ENCODE data around the gene HM13.
"Not testable (repeated sequence)": the region's sequence is repeated elsewhere in the genome, so short reads cannot be mapped to it uniquely, and the experiment has no call there.

The HM13 gene, protein sequence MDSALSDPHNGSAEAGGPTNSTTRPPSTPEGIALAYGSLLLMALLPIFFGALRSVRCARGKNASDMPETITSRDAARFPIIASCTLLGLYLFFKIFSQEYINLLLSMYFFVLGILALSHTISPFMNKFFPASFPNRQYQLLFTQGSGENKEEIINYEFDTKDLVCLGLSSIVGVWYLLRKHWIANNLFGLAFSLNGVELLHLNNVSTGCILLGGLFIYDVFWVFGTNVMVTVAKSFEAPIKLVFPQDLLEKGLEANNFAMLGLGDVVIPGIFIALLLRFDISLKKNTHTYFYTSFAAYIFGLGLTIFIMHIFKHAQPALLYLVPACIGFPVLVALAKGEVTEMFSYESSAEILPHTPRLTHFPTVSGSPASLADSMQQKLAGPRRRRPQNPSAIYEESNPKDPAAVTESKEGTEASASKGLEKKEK

DNA sequence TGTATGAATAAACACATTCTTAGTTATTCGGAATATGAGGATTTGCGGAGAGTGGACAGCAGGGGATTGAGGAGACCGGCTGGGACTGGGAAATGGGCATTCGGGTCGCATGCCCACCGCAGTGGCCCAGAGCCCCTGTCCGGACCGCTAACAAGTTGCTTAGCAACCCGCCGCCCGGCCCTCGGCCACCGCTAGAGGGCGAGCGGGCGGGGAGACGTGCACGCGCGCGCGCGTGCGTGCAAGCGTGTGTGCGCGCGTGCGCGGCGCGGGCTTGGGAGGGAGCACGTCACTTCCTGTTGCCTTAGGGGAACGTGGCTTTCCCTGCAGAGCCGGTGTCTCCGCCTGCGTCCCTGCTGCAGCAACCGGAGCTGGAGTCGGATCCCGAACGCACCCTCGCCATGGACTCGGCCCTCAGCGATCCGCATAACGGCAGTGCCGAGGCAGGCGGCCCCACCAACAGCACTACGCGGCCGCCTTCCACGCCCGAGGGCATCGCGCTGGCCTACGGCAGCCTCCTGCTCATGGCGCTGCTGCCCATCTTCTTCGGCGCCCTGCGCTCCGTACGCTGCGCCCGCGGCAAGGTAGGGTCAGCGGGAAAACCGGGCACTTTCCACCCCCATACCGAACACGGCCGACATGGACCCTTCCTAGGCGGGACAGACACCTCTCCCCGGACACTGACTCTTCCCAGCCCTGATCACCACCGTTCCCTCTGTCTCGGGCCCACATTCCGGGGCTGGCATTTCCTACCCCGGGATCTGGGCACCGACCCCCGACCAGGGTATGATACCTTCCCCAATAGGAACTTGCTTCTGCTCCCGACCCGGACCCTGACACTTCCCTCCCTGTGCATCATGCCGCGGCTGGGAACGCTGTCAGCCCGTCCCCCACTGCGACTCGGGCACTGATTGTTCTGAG lies at the start of gene HM13:
HM13 (plus strand) TSS at position 289 of the 918 bp plus-strand sequence; CDS start at position 399, 110 bp downstream.
- DNase-seq (ENCODE audit: extremely low read depth in 1 of 2, low read depth in 1 of 2) = peak; percentile 62 to 84

DNA sequence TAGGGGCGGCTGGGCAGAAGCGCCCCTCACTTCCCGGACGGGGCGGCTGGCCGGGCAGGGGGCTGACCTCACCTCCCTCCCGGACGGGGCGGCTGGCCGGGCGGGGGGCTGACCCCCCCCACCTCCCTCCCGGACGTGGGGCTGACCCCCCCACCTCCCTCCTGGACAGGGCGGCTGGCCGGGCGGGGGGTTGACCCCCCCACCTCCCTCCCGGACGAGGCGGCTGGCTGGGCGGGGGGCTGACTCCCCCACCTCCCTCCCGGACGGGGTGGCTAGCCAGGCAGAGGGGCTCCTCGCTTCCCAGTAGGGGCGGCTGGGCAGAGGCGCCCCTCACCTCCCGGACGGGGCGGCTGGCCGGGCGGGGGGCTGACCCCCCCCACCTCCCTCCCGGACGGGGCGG lies 43.3 kb upstream of the HM13 start:
- DNase-seq (ENCODE audit: extremely low read depth in 1 of 2, low read depth in 1 of 2) = not testable (repeated sequence)

DNA sequence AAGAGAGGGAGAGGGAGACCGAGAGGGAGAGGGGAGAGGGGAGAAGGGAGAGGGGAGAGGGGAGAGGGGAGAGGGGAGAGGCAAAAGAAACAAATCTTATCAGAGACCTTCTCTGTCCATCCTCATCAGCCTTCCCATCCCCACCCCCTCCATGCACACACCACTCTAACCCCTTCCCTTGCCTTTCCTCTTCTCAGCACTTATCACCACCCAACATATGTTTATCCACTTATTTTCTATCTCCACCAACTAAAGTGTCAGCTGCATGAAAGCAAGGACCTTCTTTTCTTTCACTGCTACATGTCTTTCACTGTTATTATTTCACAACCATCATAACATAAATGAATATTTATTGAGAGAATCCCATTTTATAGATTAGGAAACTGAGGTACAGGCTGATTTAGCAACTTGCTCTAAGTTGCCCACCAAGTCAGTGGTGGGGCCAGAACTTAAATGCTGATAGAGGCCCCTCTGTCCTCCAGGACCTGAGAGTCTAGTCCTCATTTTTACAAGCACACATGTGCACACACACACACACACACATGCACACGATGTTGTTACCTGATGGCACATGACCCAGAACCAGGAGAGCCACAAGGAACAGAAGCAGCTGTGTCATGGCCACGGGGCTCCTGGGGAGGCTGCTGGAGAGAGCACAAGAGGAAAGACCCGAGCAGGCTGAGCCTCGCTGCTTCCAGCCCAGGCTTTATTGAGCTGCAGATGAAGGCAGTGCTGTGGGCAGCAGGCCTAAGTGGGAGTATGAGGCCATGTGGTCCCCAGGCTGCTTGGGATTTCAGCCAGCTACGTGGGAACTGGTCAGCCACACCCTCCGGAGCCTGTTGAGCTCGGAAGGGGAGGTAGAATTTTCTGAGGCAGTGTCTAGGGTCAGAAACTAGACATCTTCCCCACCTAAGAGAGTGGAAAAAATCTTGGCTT lies 41.6 kb upstream of the HM13 start:
- no peak for DNase-seq (ENCODE audit: extremely low read depth in 1 of 2, low read depth in 1 of 2)

DNA sequence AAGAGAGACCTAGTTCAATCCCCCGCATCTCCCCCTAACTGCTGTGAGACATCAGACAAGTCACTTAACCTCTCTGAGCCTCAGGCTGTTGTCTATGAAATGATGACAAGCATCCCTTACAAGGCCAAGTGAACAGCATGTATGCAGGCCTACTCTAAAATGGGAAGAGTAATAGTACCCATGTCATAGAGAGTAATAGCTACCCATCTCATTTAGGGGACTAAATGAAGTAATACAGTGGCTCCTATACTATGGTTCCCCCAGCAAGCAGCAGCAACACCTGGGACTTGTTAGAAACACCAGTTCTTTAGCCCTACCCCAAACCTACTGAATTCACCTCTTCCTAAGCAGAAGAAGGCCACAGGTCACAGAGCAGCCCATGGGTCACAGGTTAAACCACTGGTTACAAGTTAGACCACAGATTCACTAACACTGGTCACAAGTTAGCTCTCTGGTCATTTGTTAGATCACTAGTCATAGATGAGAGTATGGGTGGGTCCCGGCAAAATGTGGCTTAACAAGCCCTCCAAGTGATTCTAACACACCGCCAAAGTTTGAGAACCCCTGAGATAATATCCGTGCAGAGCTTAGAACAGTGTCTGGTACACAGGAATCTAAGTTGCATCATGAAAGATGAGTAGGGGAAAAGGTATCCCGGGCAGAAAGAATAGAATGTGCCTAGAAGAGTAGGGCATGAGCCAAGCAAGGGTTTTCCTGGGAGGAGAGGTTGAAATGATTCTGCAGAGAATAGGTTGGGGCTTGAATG lies 40.7 kb upstream of the HM13 start:
- no peak for DNase-seq (ENCODE audit: extremely low read depth in 1 of 2, low read depth in 1 of 2)

DNA sequence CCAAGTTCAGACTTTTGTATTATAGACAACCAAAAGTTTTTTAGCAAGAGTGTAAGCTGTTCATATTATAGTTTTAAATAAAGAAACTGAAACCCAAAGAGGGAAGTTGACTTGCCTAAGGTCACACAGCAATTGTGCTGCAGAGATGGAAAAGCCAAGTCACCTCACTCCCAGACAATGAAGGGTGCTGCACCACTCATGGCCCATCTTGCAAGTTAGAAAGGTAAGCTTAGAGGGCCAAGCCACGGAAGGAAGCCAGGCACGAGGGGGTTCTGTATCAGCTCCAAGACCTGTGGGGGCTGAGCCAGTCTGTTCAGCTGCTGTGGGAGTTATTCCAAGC lies 40.2 kb upstream of the HM13 start:
- DNase-seq (ENCODE audit: extremely low read depth in 1 of 2, low read depth in 1 of 2) = no peak

DNA sequence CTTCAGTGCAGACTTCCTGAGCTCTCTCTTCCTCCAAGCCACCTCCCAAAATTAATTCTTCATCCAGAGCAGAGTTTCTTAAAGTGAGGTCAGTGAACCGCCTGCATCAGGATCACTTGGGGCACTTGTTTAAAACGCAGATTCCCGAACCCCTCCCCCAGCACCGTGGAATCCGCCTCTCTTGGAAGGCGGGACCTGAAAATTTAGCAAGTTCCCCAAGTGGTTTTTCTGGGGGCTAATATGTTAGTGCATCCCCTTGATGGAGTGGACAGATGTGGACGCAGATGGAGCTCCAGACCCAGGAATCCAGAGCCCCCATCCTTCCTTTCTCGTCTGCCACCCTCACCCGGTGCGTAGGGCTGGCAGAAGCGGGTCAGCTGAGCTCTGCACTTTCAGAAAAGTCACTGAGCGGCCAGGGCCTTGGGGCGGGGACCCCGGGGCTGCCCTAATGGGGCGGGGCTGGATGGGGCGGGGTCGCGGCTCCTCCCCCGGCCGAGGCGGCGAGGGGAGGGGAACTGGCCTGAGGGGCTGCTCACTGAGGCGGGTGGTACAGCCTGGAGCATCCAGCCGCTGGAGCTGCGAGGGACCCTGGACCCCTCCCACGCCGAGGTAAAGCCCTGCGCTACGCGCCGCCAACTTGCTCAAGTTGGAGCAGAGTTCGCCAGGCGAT lies 39.3 kb upstream of the HM13 start, which contains the start of the genes DEFB124 and REM1:
DEFB124 (minus strand) TSS at position 370 of the 670 bp plus-strand sequence. CDS start 2,114 bp downstream, outside the sequence.
REM1 (plus strand) TSS at position 531 of the 670 bp plus-strand sequence. CDS start 1,158 bp downstream, outside the sequence.
- no peak for DNase-seq (ENCODE audit: extremely low read depth in 1 of 2, low read depth in 1 of 2)

DNA sequence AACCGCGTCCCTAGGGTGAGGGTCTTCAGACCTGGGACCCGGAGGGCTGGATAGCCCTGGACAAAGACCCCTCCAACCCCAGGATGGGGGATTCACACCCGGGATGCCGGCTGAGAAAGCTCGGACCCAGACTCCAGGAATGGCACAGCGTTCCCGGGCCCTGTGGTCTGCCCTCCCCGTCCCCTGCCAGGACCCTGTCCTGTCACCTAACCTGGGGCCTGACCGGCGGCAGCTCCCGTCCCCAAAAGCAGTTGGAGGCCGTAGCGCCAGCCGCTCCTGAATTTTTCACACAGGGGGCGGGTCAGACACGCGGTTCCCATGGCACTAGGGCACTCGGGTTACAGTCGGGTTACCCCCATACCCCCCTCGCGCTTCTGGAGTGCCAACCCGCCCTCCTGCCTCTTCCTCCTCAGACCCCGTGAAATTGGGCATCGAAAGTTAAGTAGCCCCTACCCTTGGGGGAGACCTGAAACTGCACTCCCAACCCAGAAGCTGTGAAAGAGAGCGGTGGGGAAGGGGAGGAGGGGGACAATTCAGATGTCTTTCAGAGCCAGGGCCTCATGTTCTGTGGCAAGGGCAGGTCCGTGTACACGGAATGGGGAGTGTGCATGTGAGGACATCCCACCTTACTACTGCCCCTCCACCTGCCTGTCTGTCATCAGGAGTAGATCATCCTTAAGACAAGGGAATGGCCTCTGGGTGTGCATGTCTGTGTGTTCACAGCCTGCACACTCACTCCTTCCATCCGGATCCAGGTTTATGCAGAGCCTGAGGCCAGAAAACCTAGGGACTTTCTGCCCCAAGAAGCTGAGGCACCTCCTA lies 38.6 kb upstream of the HM13 start:
- DNase-seq (ENCODE audit: extremely low read depth in 1 of 2, low read depth in 1 of 2) = no peak

DNA sequence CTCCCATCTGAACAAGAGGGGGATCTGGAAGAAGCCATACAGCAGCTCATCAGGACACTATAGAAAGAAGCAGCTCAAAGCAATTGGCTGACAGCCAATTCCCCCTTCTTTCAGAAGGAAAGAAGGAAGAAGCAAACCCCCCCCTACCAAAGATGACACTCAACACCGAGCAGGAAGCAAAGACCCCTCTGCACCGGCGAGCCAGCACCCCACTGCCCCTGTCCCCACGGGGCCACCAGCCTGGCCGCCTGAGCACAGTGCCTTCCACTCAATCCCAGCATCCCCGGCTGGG lies 38.0 kb upstream of the HM13 start:
- no peak for DNase-seq (ENCODE audit: extremely low read depth in 1 of 2, low read depth in 1 of 2)

DNA sequence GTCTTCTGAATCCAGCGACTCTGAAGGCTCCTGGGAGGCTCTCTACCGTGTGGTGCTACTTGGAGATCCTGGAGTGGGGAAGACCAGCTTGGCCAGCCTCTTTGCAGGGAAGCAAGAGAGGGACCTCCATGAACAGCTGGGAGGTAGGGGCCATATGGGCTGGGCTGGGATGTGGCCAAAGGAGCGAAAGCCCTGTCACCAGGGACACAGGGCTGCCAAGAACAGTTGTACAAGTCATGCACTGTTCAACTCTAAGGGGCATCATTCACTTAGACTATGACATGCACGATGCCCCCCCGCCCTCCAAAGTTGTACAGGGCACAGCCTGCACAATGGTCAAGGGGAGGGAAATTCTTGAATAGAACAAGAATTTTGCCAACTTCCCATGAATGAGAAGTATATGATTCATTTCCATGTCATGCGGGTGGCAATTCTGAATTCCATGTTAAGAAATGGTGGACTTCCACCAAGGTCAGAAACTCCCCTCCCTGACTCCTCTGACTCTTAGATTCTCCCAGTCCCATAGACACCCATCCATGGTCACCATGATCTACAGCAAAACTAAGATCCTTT lies 37.5 kb upstream of the HM13 start:
- DNase-seq (ENCODE audit: extremely low read depth in 1 of 2, low read depth in 1 of 2) = no peak

DNA sequence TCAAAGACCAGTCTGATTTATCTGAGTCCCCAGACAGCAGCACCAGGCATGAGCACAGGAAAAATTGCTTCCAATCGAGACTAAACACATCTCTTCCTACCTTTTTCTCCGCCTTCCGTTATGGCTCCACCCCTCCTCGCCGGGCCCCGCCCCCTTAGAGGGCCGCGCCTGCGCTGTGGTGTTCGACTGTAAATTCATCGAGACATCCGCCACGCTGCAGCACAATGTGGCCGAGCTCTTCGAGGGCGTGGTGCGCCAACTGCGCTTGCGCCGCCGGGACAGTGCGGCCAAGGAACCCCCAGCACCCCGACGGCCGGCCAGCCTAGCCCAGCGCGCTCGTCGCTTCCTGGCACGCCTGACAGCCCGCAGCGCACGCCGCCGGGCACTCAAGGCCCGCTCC lies 30.2 kb upstream of the HM13 start:
- no peak for DNase-seq (ENCODE audit: extremely low read depth in 1 of 2, low read depth in 1 of 2)

DNA sequence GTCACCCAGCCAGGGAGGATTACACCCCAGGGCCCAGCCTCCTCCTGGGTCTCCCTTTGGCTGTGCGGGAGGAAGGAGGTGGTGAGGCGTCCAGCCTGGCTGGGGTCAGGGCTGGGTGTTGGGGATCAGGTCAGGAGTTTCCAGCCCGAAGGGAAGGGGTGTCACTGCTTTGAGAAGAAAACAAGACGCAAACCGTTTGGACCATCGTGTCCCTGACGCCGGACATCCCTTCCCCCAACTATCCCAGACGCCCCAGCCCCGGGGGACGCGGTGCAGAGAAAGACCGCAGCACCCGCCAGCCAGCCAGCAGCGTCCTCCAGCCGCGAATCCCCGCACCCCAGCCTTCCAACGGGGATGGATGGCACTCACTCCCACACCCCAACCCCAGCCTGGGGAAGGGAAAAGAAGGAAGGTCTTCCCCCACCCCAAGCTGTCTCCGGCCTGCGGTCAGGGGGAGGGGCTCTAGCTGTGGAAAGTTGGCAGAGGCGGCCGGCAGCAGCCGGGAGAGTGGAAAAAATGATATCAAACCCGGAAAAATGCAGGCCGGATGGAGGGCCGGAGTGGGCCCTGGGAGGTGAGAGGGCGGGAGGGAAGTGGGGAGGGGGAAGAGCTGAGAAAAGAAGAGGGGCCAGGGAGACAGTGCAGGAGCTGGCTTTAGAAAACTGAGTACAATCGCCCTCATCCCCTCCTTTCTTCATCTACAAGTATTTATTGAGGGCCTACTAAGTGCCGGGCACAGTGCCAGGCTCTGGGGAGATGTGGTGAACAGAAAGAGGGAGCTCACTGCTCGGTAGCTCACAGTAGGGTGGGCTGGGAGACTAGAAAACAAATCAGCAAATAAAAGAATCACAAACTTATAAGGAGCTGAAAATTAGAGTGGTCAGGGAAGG lies 28.5 kb upstream of the HM13 start:
- DNase-seq (ENCODE audit: extremely low read depth in 1 of 2, low read depth in 1 of 2) = no peak

DNA sequence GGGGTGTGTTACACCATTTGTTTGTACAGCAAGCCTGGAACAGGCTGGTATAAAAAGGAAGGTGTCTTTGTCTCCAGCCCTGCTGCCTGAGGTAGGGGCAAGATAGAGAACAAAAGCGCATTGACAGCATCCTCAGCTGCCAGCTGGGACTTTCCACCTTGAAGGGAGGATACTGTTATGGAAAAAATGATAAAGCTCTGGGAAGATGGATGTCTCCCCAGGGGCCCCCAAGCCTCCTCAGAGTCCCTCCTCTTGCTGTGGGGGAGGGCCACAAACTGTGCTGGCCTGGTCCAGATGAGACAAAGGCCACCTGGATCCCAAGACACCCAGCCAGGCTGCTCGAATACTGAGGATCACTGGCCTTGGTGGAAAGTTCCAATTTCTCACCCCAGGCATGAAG lies 26.1 kb upstream of the HM13 start:
- no peak for DNase-seq (ENCODE audit: extremely low read depth in 1 of 2, low read depth in 1 of 2)

DNA sequence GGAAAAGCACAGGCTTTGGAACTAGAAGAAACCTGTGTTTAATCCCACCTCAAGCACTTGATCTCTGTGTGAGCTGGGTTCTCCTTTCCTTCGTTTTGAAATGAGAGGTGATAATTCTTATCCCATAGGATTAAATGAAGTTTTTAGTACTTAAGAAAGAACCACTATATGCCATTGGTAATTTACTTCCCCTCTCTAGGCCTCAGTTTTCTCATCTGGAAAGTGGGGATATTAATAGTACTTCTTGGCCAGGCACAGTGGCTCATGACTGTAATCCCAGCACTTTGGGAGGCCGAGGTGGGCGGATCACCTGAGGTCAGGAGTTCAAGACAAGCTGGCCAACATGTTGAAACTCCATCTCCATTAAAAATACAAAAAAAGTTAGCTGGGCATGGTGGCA lies 25.1 kb upstream of the HM13 start:
- no peak for DNase-seq (ENCODE audit: extremely low read depth in 1 of 2, low read depth in 1 of 2)

DNA sequence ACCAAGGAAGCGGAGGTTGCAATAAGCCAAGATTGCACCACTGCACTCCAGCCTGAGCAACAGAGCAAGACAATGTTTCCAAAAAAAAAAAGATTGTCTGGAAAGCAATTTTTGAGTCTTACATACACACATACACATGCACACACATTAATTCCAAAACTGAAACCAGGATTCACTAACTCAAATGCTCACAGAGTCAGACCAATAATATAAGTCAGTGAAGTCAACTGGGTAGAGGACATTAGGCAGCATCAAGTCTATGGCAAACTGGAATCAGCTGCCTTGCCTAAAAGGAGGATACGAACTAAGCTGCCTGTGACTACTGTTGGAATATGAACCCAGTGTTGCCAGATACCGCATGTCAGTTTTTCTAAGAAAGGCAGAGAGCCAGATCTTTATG lies 23.5 kb upstream of the HM13 start:
- DNase-seq (ENCODE audit: extremely low read depth in 1 of 2, low read depth in 1 of 2) = no peak

DNA sequence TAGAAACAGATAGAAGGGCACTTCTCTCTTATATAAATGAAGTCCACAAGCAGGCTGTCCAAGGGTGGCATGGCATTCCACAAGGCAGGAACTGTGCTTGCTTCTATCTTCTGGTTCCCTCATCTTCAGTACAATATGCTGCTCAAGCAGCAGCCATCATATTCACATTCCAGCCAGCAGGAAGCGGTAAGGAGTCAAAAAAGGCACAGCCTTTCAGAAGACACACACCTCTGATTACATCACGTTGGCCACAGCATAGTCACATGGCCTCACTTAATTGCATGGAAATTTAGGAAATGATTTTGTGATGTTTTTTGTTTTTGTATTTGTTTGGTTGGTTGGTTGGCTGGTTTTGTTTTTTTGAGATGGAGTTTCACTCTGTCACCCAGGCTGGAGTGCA lies 20.1 kb upstream of the HM13 start:
- DNase-seq (ENCODE audit: extremely low read depth in 1 of 2, low read depth in 1 of 2) = no peak

DNA sequence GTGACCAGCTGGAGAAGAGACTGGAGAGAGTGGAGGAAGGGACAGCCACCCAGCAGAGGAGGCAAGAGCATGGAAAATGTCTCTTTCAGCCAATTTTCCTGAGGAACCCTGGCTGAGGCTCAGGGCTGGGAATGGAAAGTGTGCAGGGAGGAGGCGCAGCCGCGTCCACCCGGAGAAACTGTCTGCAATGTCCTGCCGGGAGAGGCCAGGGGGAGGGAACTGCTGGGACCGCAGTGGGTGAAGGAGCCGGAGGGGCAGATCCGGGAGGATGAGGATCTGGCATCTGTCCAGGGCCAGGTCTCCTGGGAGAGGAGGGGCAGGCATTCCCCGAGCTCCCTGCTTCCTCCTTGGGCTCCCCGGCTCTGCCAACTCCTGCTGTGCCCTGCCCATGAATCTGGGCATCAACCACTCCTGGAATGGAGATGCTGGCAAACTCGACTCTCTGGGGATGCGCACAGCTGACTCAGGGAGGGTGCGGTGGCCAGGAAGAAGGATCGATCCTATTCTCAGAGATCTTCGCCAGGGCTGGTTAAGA lies 17.4 kb upstream of the HM13 start:
- DNase-seq (ENCODE audit: extremely low read depth in 1 of 2, low read depth in 1 of 2) = no peak

Measured in activated CD8-positive, alpha-beta memory T cell treated with anti-CD3 and anti-CD28 coated beads for 1 hour (primary cell).